ENCODE measurements around the gene CCAR1.
A peak's percentile ranks its signal among the peaks of the same experiment; 100 is the strongest.
"Not testable (repeated sequence)": the region's sequence is repeated elsewhere in the genome, so short reads cannot be mapped to it uniquely, and the experiment has no call there.

The CCAR1 gene

DNA sequence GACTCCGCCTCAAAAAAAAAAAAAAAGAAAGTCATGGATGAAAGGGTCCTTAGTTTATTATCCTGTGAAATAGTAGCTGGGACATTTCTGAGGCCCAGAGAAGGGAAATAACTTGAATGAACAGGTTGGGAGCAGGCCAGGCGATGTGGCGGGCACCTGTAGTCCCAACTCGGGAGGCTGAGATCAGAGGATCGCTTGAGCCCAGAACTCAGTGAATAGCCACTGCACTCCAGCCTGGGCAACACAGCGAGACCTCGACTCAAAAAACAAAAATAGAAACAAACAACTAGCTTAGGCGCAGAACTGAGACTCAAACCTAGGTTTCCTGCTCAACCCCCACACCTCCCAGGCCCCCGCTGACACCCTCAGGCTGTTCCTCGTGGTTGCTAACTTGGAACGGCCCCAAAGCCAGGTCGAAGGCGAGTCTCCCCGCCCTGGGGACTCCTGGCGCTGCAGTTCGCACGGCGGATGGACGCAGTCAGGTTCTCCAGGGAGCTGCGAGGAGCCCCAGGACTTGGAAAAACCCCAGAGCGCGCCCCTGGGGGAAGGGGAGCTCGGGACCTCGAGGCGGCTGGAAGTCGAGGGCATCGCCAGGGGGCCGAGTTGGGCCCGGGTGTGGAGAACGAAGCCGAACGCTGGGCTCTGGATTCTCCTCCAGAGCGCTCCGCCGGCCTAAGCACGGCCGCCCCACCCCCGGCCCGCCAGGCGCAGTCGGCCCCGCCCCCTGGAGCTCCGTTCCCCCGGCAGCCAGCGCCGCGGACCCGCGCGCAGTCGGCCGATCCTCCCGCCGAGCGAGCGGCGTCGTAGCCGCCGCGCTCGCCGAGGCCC is 105.9 kb downstream of the CCAR1 start, which contains the start of gene STOX1:
STOX1 (plus strand) TSS at position 768 of the 828 bp plus-strand sequence. CDS start 93 bp downstream, outside the sequence.
- TF ChIP-seq, protein P1, sequence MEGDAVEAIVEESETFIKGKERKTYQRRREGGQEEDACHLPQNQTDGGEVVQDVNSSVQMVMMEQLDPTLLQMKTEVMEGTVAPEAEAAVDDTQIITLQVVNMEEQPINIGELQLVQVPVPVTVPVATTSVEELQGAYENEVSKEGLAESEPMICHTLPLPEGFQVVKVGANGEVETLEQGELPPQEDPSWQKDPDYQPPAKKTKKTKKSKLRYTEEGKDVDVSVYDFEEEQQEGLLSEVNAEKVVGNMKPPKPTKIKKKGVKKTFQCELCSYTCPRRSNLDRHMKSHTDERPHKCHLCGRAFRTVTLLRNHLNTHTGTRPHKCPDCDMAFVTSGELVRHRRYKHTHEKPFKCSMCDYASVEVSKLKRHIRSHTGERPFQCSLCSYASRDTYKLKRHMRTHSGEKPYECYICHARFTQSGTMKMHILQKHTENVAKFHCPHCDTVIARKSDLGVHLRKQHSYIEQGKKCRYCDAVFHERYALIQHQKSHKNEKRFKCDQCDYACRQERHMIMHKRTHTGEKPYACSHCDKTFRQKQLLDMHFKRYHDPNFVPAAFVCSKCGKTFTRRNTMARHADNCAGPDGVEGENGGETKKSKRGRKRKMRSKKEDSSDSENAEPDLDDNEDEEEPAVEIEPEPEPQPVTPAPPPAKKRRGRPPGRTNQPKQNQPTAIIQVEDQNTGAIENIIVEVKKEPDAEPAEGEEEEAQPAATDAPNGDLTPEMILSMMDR (conservative IDR thresholded peaks at IDR 0.05) = no peak
- H3K27ac ChIP-seq = peak within 1 kb of the TSS; percentile 67

DNA sequence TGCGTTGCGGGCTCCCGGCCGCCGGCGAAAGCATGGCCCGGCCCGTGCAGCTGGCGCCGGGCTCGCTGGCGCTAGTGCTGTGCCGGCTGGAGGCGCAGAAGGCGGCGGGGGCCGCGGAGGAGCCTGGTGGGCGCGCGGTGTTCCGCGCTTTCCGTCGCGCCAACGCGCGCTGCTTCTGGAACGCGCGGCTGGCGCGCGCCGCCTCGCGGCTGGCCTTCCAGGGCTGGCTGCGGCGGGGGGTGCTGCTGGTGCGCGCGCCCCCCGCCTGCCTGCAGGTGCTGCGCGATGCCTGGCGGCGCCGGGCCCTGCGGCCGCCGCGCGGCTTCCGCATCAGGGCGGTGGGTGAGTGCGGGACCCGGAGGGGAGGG is 106.5 kb downstream of the CCAR1 start:
- H3K27ac ChIP-seq = peak overlapping the region; percentile 67

DNA sequence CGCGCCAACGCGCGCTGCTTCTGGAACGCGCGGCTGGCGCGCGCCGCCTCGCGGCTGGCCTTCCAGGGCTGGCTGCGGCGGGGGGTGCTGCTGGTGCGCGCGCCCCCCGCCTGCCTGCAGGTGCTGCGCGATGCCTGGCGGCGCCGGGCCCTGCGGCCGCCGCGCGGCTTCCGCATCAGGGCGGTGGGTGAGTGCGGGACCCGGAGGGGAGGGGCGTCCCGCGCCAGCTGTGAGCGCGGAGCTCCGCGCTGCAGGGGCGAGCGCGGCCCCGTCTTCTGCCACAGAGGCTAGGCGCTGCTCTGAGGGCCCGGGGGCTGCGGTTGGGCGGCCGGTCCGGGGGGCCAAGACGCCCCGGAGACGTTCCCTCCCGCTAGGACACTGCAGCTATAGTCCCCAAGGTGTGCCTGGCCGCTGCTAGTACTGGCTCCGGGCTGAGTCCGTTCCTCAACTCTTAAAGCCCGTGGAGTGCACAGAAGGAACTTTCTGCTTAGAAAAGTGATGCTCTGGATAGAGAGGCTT is 107.1 kb downstream of the CCAR1 start:
- not testable (repeated sequence) for H3K27ac ChIP-seq

DNA sequence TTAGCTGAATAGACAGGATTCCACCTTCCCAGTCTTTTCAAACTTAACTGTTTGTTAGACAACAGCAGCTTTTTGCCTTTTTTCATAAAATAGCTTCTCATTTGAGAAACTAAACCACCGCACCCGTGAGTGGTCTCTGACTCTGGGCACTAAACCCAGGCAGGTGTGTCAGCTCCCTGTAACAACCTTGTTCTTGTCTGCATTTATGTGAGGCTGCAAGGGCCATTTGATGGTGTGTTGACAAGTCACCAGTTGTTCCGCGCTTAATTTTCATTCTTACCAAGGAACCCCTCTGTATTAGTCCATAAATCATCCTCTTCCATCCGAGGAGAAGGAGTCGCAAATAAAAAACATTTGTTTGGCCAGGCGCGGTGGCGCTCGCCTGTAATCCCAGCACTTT is 107.8 kb downstream of the CCAR1 start:
- TF ChIP-seq, protein P1 (conservative IDR thresholded peaks at IDR 0.05) = no peak
- H3K27ac ChIP-seq = no peak overlapping the region

DNA sequence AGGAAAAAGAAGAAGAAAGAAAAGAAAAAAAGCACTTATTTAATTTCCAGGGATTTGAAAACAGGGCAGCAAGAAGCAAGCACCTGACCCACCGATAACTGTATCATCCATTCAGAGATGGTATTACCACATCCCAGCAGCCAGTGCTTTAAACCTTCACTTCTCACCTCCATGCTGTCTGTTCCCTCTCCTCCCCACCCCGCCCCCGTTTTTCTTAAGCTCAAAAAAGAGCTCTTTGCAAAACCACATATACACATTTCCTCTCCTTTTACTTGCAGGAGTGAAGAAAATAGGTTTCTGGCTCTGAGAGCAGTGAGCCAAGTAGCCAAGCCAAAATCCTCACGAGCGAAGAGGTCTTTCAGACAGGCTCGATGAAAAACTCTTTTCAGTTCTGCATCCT is 108.5 kb downstream of the CCAR1 start:
- TF ChIP-seq, protein P1 (conservative IDR thresholded peaks at IDR 0.05) = no peak
- no peak overlapping the region for H3K27ac ChIP-seq

DNA sequence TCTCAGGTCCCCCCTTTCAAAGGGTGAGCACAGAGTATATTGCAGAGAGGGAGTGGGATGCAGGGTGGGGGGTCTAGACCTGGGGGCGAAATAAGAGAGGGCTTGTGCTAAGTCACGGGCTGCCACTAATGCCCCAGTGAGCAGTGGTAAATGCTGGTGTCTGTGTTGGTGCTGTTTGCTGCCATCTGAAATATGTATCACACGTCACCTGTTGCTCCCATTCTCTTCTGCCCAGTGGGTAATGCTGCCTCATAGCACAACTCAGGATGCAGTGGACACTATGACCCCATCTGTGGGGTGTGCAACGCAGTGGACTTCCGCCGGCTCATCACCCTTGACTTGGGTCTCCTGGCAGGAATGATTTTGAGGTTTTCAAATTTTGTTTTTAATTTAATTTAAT is 108.9 kb downstream of the CCAR1 start:
- TF ChIP-seq, protein P1 (conservative IDR thresholded peaks at IDR 0.05) = no peak
- no peak overlapping the region for H3K27ac ChIP-seq

DNA sequence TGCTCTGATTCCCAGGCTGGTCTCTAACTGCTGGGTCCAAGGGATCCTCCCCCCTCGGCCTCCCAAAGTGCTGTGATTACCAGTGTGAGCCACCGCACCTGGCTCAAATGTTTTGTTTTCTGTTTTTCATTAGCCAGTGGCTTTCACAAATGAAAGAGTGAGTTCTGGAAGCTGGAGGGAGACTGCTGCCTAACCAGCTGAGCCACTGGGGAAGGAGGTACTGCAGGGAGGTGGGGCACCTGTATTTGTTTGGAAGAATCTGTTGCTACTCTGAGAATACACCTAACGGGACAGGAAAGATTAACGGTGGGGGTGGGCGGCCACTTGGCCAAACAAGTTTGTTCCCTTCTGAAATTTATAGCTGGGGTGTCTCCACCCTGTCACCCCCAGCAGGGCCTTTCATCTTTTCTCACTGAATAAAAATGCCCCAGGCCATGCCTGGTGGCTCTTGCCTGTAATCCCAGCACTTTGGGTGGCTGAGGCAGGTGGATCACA is 111.0 kb downstream of the CCAR1 start:
- TF ChIP-seq, protein P1 (conservative IDR thresholded peaks at IDR 0.05) = no peak
- H3K27ac ChIP-seq = peak overlapping the region; percentile 30; the same call in 1 of the 2 replicates

DNA sequence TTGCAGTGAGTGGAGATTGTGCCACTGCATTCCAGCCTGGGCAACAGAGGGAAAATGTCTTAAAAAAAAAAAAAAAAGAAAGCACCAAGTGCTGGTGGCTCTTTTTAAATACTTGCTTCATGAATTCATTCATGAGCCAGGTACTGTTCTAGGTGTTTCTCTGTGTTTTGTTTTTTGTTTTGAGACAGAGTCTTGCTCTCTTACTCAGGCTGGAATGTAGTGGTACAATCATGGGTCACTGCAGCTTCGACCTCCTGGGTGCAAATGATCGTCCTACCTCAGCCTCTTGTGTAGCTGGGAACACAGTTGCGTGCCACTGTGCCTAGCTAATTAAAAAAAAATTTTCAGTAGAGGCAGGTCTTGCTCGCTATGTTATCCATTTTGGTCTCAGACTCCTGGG is 111.6 kb downstream of the CCAR1 start:
- H3K27ac ChIP-seq = no peak overlapping the region
- TF ChIP-seq, protein P1 (conservative IDR thresholded peaks at IDR 0.05) = no peak

All from VCaP (cell line).